Fibroblast of skin of scalp (primary cell): ENCODE results near the gene GPR137B.
"Not testable (repeated sequence)": the region's sequence is repeated elsewhere in the genome, so short reads cannot be mapped to it uniquely, and the experiment has no call there.

Experiments
- DNase-seq: peaks from one replicate; pipeline ENCODE4 v3.0.0-alpha.2; 2013

Gene GPR137B

DNA sequence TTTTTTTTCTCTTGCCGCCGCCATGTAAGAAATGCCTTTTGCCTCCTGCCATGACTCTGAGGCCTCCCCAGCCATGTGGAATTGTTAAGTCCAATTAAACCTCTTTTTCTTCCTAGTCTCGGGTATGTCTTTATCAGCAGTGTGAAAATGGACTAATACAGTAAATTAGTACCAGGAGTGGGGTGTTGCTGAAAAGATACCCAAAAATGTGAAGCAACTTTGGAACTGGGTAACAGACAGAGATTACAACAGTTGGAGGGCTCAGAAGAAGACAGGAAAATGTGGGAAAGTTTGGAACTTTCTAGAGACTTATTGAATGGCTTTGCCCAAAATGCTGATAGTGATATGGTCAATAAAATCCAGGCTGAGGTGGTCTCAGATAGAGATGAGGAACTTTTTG is 19.4 kb downstream of the GPR137B start:
- not testable (repeated sequence) for DNase-seq

DNA sequence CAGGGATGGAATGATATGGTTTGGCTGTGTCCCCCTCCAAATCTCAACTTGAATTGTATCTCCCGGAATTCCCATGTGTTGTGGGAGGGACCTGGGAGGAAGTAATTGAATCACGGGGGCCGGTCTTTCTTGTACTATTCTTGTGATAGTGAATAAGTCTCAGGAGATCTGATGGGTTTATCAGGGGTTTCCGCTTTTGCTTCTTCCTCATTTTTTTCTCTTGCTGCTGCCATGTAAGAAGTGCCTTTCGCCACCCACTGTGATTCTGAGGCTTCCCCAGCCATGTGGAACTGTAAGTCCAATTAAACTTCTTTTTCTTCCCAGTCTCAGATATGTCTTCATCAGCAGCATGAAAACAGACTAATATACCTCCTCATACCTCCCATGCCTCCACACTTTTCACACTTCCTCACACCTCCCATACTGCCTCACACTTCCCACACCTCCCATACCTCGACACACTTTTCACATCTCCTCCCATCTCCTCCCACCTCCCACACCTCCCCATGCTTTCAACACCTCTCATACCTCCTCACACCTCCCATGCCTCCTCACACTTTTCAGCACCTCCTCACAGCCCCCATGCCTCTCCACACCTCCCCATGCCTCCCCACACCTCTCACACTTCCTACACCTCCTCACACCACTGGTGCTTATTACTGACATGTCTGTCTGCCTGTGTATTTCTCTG is 21.3 kb downstream of the GPR137B start:
- no peak for DNase-seq

- no peak for DNase-seq
Measured at GRCh38 chr1:236164273-236164672, 21.9 kb downstream of the GPR137B start.

GRCh38 chr1:236165238-236165981 is 23.1 kb downstream of the GPR137B start:
- DNase-seq, result no peak

GRCh38 chr1:236166041-236166440 is 23.7 kb downstream of the GPR137B start:
- DNase-seq, result no peak

DNA sequence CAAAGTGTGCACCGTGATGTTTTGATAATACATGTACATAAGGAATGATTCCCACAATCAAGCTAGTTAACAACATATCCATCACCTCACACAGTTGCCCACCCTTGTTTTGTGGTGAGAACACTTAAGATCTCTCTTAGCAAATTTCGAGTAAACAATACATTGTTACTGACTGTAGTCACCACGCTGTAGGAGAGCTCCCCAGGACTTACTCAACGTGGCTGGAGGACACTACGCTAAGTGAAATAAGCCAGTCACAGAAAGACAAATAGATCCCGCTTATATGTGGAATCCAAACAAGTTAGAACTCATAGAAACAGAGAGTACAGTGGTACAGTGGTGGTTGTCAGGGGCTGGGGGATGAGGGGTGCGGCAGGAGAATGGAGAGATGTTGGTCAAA is 24.8 kb downstream of the GPR137B start:
- DNase-seq, result no peak

DNA sequence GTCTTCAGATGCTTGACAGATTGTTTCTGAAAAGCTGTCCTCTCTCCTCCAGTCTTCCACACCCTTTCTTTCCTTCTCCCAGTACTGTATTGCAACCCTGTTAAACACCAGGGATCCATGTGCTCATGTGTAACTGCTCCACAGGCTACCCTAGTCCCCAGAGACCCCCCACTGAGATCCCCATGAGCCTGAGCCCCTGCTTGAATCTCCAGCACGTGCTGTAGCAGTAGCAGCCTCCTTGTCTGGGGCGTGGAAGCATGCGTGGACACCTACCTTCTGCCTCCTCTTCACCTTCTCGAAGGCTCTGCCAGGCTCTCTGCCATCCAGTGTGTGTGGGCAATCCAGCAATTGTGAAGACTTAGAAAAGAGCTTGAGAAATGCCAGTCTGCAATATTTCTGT is 25.2 kb downstream of the GPR137B start:
- no peak for DNase-seq

GRCh38 chr1:236168716-236169429 is 26.5 kb downstream of the GPR137B start:
- DNase-seq, result peak; percentile 8

GRCh38 chr1:236172041-236172579 is 29.8 kb downstream of the GPR137B start:
- DNase-seq, result peak; percentile 74

DNA sequence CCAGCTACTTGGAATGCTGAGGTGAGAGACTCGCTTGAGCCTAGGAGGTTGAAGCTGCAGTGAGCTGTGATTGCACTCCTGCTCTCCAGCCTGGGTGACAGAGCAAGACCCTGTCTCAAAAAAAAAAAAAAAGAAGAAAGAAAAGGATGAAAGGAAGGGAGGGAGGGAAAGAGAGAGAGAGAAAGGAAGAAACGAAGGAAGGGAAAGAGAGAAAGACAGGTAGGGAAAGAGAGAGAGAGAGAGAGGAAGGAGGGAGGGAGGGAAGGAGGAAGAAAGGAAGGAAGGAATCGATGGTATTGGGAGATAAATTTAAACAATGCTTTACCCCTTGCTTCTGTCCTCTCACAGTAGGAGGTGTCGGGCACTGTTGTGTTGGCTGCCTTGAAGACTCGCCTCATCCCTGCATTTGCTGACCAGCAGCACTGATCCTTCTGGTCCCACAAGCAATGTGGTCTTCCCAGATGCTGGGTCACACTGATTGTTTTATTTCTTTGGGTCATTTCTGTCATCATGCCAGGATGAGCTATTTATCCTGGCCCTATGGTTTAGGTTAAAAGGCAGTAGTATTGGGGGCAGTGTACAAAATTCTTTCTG is 30.9 kb downstream of the GPR137B start:
- no peak for DNase-seq

GRCh38 chr1:236175642-236176336 is 33.5 kb downstream of the GPR137B start:
- no peak for DNase-seq

DNA sequence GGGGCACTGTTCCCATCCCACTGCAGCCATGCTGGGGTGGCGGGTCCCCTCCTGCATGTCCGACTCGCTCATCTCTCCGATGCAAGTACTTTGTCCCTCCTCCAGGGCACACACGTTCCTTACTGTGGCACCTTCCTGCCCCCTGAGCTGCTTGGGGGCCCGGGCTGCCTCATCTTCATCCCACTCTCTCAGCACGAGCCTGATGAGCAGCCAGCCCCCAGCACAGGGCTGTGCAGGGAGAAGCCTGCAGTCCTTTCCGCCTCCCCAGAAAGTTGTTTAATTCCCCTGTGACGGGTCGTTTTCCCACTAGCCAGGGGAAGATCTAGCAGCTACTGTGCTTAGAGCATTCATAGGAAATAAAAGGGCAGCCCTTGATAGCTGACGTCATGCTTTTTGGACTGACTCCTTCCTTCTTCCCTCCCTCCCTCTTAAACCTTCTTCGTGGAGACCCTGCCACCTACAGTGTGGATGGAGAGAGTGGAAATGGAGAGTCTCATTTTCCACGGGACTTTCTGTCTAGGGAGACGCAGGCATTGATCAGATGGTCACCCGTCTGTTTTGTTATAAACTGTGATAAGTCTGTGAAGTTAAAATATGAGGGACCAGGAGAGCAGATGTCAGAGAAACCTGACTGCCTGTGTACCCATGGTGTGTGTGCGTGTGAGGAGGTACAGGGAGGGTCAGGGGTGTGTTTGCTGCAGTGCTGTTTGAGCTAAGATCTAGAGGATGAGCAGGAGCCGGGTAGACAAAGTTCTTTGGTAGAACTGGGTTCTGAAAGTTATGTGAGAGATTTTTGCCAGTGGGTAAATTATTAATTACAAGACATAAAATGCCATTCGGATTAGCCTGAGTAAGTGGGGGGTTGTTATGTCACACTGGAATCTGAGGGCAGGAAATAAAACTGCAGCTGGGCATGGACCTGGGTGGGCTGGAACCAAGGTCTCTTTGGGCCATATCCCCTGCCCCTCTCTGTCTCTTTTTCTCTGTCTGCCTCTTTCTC is 34.3 kb downstream of the GPR137B start:
- DNase-seq, result peak; percentile 5

GRCh38 chr1:236179634-236180033 is 37.3 kb downstream of the GPR137B start:
- DNase-seq, result no peak

GRCh38 chr1:236181059-236181458 is 38.7 kb downstream of the GPR137B start:
- DNase-seq, result peak; percentile 21

DNA sequence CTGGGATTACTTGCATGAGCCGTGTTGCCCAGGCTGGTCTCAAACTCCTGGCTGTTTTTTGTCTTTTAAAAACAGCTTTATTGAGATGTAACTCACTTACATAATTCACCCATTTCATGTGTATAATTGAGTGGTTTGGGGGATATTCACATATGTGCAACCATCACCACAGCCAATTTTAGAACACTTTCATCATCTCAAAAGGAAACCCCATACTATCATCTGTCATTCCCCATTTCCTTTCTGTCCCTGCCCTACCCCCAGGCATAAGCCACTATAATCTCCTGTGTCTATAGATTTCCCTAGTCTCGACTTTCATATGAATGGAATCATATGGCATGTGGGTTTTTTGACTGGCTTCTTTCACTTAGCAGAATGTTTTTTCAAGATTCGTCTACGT is 43.3 kb downstream of the GPR137B start:
- no peak for DNase-seq

GRCh38 chr1:236186471-236186870 is 44.1 kb downstream of the GPR137B start:
- DNase-seq, result not testable (repeated sequence)

GRCh38 chr1:236188084-236188483 is 45.7 kb downstream of the GPR137B start:
- DNase-seq, result not testable (repeated sequence)

DNA sequence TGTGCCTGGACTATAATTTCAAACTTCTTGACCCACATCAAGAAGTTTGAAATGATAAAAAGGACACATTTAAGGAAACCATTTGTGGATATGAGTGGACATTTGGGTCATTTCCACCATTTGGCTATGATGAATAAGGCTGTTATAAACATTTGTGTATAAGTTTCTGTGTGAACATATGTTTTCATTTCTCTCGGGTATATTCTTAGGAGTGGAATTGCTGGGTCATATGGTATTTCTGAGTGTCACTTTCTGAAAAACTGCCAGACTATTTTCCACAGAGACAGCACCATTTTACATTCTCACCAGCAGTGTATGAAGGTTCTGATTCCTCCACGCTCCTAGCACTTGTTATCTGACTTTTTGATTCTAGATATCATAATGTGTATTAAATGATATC is 50.8 kb downstream of the GPR137B start:
- DNase-seq, result no peak

DNA sequence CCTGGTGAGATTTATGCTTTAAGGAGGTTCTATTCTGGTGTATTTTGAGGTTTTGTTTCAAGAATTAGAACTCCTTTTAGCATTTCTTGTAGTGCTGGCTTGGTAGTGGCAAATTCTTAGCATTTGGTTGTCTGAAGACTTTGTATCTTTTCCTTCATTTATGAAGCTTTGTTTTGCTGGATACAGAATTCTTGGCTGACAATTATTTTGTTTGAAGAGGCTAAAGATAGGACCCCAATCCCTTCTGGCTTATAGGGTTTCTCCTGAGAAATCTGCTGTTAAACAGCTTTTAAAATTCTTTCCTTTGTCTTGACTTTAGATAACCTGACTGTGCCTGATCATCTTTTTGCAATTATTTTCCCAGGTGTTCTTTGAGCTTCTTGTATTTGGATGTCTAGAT is 58.6 kb downstream of the GPR137B start:
- no peak for DNase-seq

- DNase-seq, result no peak
Measured at GRCh38 chr1:236201786-236202185, 59.4 kb downstream of the GPR137B start.

DNA sequence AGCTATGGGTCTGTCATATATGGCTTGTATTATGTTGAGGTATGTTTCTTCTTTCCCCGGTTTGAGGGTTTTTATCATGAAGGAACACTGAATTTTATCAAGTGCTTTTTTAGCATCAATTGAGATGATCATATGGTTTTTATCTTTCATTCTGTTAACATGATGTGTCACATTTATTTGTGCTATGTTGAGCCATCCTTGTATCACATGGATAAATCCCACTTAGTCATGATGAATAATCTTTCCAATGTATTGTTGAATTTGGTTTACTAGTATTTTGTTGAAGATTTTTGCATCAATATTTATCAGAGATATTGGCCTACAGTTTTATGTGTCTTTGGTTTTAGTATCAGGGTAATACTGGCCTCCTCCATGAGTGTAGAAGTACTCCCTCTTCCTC is 61.7 kb downstream of the GPR137B start:
- no peak for DNase-seq
